K562 (cell line): ENCODE measurements around the gene IRF3. TPM values are rescaled to one million over a fixed set of nuclear protein-coding genes. Genes with fewer than 3 reads are reported as not detected.

Experiments used
- BHLHE40 ChIP-seq: IDR thresholded peaks from 2 replicates; pipeline ENCODE4 v1.6.1; 2011; ENCODE audit warnings: low read length, improper control_type of control experiment
- BRD4 ChIP-seq: fragments of 200-600 bp; sonication (generic); IDR thresholded peaks from 2 replicates; pipeline ENCODE4 v1.6.1; 2017; ENCODE audit warnings: inconsistent platforms
- CTBP1 ChIP-seq: fragments of 450-650 bp; IDR thresholded peaks from 2 replicates; pipeline ENCODE4 v1.6.1; 2016; ENCODE audit warnings: borderline replicate concordance
- HNRNPLL ChIP-seq: fragments of 200-400 bp; formaldehyde crosslinking; IDR thresholded peaks from 2 replicates; pipeline ENCODE4 v1.6.1; 2017; ENCODE audit warnings: low read length, low read depth, mild to moderate bottlenecking; ENCODE audit not compliant: poor library complexity, severe bottlenecking
- KLF13 ChIP-seq: fragments of 450-650 bp; IDR thresholded peaks from 2 replicates; pipeline ENCODE4 v1.6.1; 2016; ENCODE audit warnings: missing genetic modification characterization, low read depth, mild to moderate bottlenecking, missing compliant biosample characterization, moderate library complexity, borderline replicate concordance
- PURB ChIP-seq: sonication (generic); formaldehyde crosslinking; IDR thresholded peaks from 2 replicates; pipeline ENCODE4 v1.9.0; 2021; ENCODE audit warnings: low read depth, mild to moderate bottlenecking, missing genetic modification reagents
- ZFPM2 ChIP-seq: fragments of 250-450 bp; sonication (Bioruptor Pico); IDR thresholded peaks from 2 replicates; pipeline ENCODE4 v1.5.1; 2022; ENCODE audit warnings: mild to moderate bottlenecking
- ZNF165 ChIP-seq: fragments of 250-450 bp; sonication (Bioruptor Pico); IDR thresholded peaks from 2 replicates; pipeline ENCODE4 v1.4.0; 2020; ENCODE audit warnings: borderline replicate concordance
- polyA plus RNA-seq, 8 experiments: library from polyadenylated mRNA; depleted of rRNA in 4 of 8; stranded (reverse) in 5 of 8; unstranded in 3 of 8; fragments of >200 nt; fragmentation: Nextera tagmentation in 2 of 8; fragmentation: Illumina TruSeq in 1 of 8; extraction: Ambion mirVana in 2 of 8; extraction: Trizol in 1 of 8; gene quantifications; 2 replicates each; pipeline versions ENCODE4 v1.2.1 to v1.2.3, GENCODE V29; 2011 to 2014; ENCODE audit warnings: inconsistent platforms in 1 of 8, missing spikeins in 1 of 8
- total RNA-seq, 7 experiments: library from RNA; depleted of rRNA in 6 of 7; stranded (reverse); fragments of >200 nt in 6 of 7; fragmentation: Illumina TruSeq in 2 of 7; extraction: Trizol in 2 of 7; gene quantifications; 2 replicates each; pipeline versions ENCODE4 v1.2.1 to v1.2.3, GENCODE V29; 2011 to 2021; ENCODE audit warnings: low replicate concordance in 1 of 7
- TF ChIP-seq, protein P1 (sequence below), 2 experiments: fragments of 450-650 bp; formaldehyde crosslinking in 1 of 2; IDR thresholded peaks; 2 replicates each; pipeline versions ENCODE4 v1.4.0 to v1.6.1; 2014 to 2020; ENCODE audit warnings: mild to moderate bottlenecking in 2 of 2, borderline replicate concordance in 1 of 2, low read depth in 1 of 2
- TF ChIP-seq, protein P2 (sequence below), 2 experiments: fragments of 250-450 bp in 1 of 2; fragments of 450-650 bp in 1 of 2; sonication (Bioruptor Pico) in 1 of 2; IDR thresholded peaks; 2 replicates each; pipeline versions ENCODE4 v1.6.1 to v1.8.0; 2016 to 2021; ENCODE audit warnings: mild to moderate bottlenecking in 2 of 2, moderate library complexity in 2 of 2, missing compliant biosample characterization in 1 of 2, missing genetic modification characterization in 1 of 2
- TF ChIP-seq, protein P3 (sequence below): IDR thresholded peaks from 2 replicates; pipeline ENCODE4 v1.6.1; 2011; ENCODE audit warnings: borderline replicate concordance, low read depth, mild to moderate bottlenecking, moderate library complexity, low read length; ENCODE audit not compliant: insufficient read depth, poor library complexity, severe bottlenecking

The IRF3 gene
- total and polyA plus RNA-seq, 9 of the 15 experiments (the other 6 are each of a cell fraction or from before 2014, with no cell fraction given): 7.5 to 145 (median 65.4) TPM

DNA sequence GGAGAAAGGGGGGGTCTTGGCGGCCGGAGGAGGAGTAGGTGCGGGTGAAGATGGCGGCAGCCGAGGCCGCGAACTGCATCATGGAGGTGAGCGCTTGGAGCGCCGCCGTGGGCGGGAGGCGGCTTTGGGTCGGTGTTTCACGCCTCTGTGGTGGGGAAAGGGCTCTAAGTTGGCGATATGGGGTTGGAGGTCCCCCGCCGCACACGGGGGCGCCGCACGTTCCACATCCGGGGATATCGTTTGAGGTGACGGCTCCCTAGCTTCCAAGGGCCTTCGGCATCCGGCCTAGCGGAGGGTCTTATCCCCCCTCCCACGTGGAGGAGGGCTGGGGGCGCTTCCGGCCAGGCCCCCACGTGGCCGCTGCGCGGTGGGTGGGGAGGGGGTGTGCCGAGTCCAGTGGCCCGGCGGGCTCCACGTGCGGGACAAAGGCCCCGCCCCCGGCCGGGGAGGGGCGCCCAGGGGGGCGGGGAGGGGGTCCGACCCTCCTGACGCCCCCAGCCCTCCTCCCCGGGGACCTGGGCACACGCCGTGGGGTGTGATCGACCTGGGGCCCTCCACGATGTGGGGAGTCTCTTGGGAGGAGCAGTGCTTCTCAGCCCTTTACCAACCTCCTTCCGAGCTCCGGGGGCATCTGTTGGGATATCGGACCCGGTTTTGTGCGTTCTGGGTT lies 11.7 kb upstream of the IRF3 start, which contains the start of gene PRMT1 (continued):
- TF ChIP-seq, protein P1, sequence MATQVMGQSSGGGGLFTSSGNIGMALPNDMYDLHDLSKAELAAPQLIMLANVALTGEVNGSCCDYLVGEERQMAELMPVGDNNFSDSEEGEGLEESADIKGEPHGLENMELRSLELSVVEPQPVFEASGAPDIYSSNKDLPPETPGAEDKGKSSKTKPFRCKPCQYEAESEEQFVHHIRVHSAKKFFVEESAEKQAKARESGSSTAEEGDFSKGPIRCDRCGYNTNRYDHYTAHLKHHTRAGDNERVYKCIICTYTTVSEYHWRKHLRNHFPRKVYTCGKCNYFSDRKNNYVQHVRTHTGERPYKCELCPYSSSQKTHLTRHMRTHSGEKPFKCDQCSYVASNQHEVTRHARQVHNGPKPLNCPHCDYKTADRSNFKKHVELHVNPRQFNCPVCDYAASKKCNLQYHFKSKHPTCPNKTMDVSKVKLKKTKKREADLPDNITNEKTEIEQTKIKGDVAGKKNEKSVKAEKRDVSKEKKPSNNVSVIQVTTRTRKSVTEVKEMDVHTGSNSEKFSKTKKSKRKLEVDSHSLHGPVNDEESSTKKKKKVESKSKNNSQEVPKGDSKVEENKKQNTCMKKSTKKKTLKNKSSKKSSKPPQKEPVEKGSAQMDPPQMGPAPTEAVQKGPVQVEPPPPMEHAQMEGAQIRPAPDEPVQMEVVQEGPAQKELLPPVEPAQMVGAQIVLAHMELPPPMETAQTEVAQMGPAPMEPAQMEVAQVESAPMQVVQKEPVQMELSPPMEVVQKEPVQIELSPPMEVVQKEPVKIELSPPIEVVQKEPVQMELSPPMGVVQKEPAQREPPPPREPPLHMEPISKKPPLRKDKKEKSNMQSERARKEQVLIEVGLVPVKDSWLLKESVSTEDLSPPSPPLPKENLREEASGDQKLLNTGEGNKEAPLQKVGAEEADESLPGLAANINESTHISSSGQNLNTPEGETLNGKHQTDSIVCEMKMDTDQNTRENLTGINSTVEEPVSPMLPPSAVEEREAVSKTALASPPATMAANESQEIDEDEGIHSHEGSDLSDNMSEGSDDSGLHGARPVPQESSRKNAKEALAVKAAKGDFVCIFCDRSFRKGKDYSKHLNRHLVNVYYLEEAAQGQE (IDR thresholded peaks at IDR 0.05; ENCODE audit: borderline replicate concordance): no peak
- TF ChIP-seq, protein P1 (CRISPR knock-in tag; IDR thresholded peaks at IDR 0.05; ENCODE audit: low read depth): peak; percentile 77; the same call in 1 of the 2 replicates
- TF ChIP-seq KLF13 (peak; percentile 89), PURB (no peak), ZNF165 (CRISPR knock-in tag) (no peak), CTBP1 (0 out of 2 replicates have a peak, but pooled peaks have one; percentile 17), ZFPM2 (CRISPR knock-in tag) (0 out of 2 replicates have a peak, but pooled peaks have one; percentile 28), BHLHE40 (peak; percentile 60; the same call in 1 of the 2 replicates), HNRNPLL (peak; percentile 15), BRD4 (peak; percentile 81; the same call in 1 of the 2 replicates)
- TF ChIP-seq, protein P2, sequence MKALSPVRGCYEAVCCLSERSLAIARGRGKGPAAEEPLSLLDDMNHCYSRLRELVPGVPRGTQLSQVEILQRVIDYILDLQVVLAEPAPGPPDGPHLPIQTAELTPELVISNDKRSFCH (CRISPR knock-in tag; IDR thresholded peaks at IDR 0.05): no peak
- TF ChIP-seq, protein P2 (tag; IDR thresholded peaks at IDR 0.05): peak; percentile 65; the same call in 1 of the 2 replicates
- TF ChIP-seq, protein P3, sequence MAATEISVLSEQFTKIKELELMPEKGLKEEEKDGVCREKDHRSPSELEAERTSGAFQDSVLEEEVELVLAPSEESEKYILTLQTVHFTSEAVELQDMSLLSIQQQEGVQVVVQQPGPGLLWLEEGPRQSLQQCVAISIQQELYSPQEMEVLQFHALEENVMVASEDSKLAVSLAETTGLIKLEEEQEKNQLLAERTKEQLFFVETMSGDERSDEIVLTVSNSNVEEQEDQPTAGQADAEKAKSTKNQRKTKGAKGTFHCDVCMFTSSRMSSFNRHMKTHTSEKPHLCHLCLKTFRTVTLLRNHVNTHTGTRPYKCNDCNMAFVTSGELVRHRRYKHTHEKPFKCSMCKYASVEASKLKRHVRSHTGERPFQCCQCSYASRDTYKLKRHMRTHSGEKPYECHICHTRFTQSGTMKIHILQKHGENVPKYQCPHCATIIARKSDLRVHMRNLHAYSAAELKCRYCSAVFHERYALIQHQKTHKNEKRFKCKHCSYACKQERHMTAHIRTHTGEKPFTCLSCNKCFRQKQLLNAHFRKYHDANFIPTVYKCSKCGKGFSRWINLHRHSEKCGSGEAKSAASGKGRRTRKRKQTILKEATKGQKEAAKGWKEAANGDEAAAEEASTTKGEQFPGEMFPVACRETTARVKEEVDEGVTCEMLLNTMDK: peak; percentile 76
